SK-N-SH treated with all-trans-retinoic acid at 6 μM for 48 hours (cell line): ENCODE data around the gene MRTFA.

Experiments used
- ATAC-seq: fragments of 200-7000 bp; cut with Tn5 transposase; 3 replicates; pipeline ENCODE4 v1.9.1; 2020; ENCODE audit warnings: mild to moderate bottlenecking, moderate library complexity
- BACH2 ChIP-seq: fragments of 250-450 bp; sonication (Bioruptor Pico); IDR thresholded peaks from 2 replicates; pipeline ENCODE4 v1.9.0; 2021; ENCODE audit warnings: mild to moderate bottlenecking, borderline replicate concordance
- CREB5 ChIP-seq: fragments of 250-450 bp; sonication (Bioruptor Pico); IDR thresholded peaks from 2 replicates; pipeline ENCODE4 v1.5.1; 2020; ENCODE audit warnings: low read depth, mild to moderate bottlenecking, moderate library complexity
- CSDC2 ChIP-seq: fragments of 250-450 bp; sonication (Bioruptor Pico); IDR thresholded peaks from 2 replicates; pipeline ENCODE4 v1.5.0; 2020; ENCODE audit warnings: mild to moderate bottlenecking, moderate library complexity
- CSRNP3 ChIP-seq: fragments of 250-450 bp; sonication (Bioruptor Pico); IDR thresholded peaks from 2 replicates; pipeline ENCODE4 v1.5.1; 2021; ENCODE audit warnings: mild to moderate bottlenecking, moderate library complexity
- ESRRG ChIP-seq: fragments of 250-450 bp; sonication (Bioruptor Pico); IDR thresholded peaks from 2 replicates; pipeline ENCODE4 v1.6.1; 2021; ENCODE audit warnings: mild to moderate bottlenecking
- GLIS3 ChIP-seq: fragments of 250-450 bp; sonication (Bioruptor Pico); IDR thresholded peaks from 2 replicates; pipeline ENCODE4 v1.5.0; 2020; ENCODE audit warnings: mild to moderate bottlenecking, moderate library complexity
- ISL1 ChIP-seq: fragments of 250-450 bp; sonication (Bioruptor Pico); IDR thresholded peaks from 2 replicates; pipeline ENCODE4 v2.1.2; 2022; ENCODE audit warnings: mild to moderate bottlenecking, moderate library complexity
- PATZ1 ChIP-seq: fragments of 250-450 bp; sonication (Bioruptor Pico); IDR thresholded peaks from 2 replicates; pipeline ENCODE4 v1.8.0; 2020; ENCODE audit warnings: mild to moderate bottlenecking, moderate library complexity, borderline replicate concordance
- POU6F1 ChIP-seq: fragments of 250-450 bp; sonication (Bioruptor Pico); IDR thresholded peaks from 2 replicates; pipeline ENCODE4 v1.8.0; 2021; ENCODE audit warnings: low read depth, mild to moderate bottlenecking, moderate library complexity, borderline replicate concordance
- PPARA ChIP-seq: fragments of 250-450 bp; sonication (Bioruptor Pico); IDR thresholded peaks from 2 replicates; pipeline ENCODE4 v1.5.0; 2020; ENCODE audit warnings: mild to moderate bottlenecking, borderline replicate concordance
- RARB ChIP-seq: fragments of 250-450 bp; sonication (Bioruptor Pico); IDR thresholded peaks from 2 replicates; pipeline ENCODE4 v1.8.0; 2021; ENCODE audit warnings: mild to moderate bottlenecking, moderate library complexity
- SNAI2 ChIP-seq: fragments of 250-450 bp; sonication (Bioruptor Pico); IDR thresholded peaks from 2 replicates; pipeline ENCODE4 v1.5.0; 2020; ENCODE audit warnings: mild to moderate bottlenecking, moderate library complexity
- TCF4 ChIP-seq: fragments of 250-450 bp; sonication (Bioruptor Pico); IDR thresholded peaks from 2 replicates; pipeline ENCODE4 v1.8.0; 2021; ENCODE audit warnings: mild to moderate bottlenecking, moderate library complexity, borderline replicate concordance
- TOX ChIP-seq: fragments of 250-450 bp; sonication (Bioruptor Pico); IDR thresholded peaks from 2 replicates; pipeline ENCODE4 v1.8.0; 2021; ENCODE audit warnings: mild to moderate bottlenecking, moderate library complexity, borderline replicate concordance
- ZC3H10 ChIP-seq: fragments of 250-450 bp; sonication (Bioruptor Pico); IDR thresholded peaks from 2 replicates; pipeline ENCODE4 v1.5.1; 2021; ENCODE audit warnings: mild to moderate bottlenecking, moderate library complexity
- ZFP3 ChIP-seq: fragments of 250-450 bp; sonication (Bioruptor Pico); IDR thresholded peaks from 2 replicates; pipeline ENCODE4 v1.5.0; 2020; ENCODE audit warnings: mild to moderate bottlenecking, moderate library complexity
- ZFP30 ChIP-seq: fragments of 450-650 bp; formaldehyde crosslinking; IDR thresholded peaks from 2 replicates; pipeline ENCODE4 v1.5.0; 2022; ENCODE audit warnings: mild to moderate bottlenecking, moderate library complexity
- ZNF565 ChIP-seq: fragments of 450-650 bp; formaldehyde crosslinking; conservative IDR thresholded peaks from 2 replicates; pipeline ENCODE4 v1.5.0; 2020; ENCODE audit warnings: low read depth, mild to moderate bottlenecking, moderate library complexity
- ZNF70 ChIP-seq: fragments of 450-650 bp; formaldehyde crosslinking; IDR thresholded peaks from 2 replicates; pipeline ENCODE4 v1.5.0; 2020; ENCODE audit warnings: mild to moderate bottlenecking, moderate library complexity
- ZNF8 ChIP-seq: fragments of 450-650 bp; formaldehyde crosslinking; IDR thresholded peaks from 2 replicates; pipeline ENCODE4 v1.5.0; 2020; ENCODE audit warnings: mild to moderate bottlenecking, moderate library complexity

Gene MRTFA

GRCh38 chr22:40520562-40520961 lies 116.0 kb downstream of the MRTFA start:
- no peak for TF ChIP-seq TOX (CRISPR knock-in tag)
- no peak for TF ChIP-seq ZNF70 (CRISPR knock-in tag)
- peak; percentile 90 for TF ChIP-seq ZNF8 (CRISPR knock-in tag)
- TF ChIP-seq RARB, result no peak
- no peak for TF ChIP-seq POU6F1
- TF ChIP-seq SNAI2 (CRISPR knock-in tag), result no peak
- ATAC-seq, result no peak

- no peak for ATAC-seq
- TF ChIP-seq ESRRG (CRISPR knock-in tag) (no peak), ZNF565 (no peak), POU6F1 (no peak), PATZ1 (CRISPR knock-in tag) (no peak), ZC3H10 (CRISPR knock-in tag) (no peak), SNAI2 (CRISPR knock-in tag) (no peak), GLIS3 (CRISPR knock-in tag) (no peak), RARB (no peak), CSRNP3 (CRISPR knock-in tag) (no peak), ZFP3 (no peak), PPARA (no peak), BACH2 (CRISPR knock-in tag) (no peak)
These were observed 116.6 kb downstream of the MRTFA start for GRCh38 chr22:40519948-40520331.

GRCh38 chr22:40519284-40519947 lies 117.1 kb downstream of the MRTFA start:
- TF ChIP-seq ZC3H10 (CRISPR knock-in tag), result no peak
- no peak for ATAC-seq

GRCh38 chr22:40518840-40519239 lies 117.7 kb downstream of the MRTFA start:
- no peak for ATAC-seq

GRCh38 chr22:40517631-40518030 lies 118.9 kb downstream of the MRTFA start:
- no peak for ATAC-seq
- TF ChIP-seq ZFP30 (CRISPR knock-in tag), result no peak
- no peak for TF ChIP-seq TCF4 (CRISPR knock-in tag)
- TF ChIP-seq GLIS3 (CRISPR knock-in tag), result no peak
- no peak for TF ChIP-seq BACH2 (CRISPR knock-in tag)
- no peak for TF ChIP-seq SNAI2 (CRISPR knock-in tag)
- TF ChIP-seq TOX (CRISPR knock-in tag), result no peak
- TF ChIP-seq ZNF70 (CRISPR knock-in tag), result no peak
- no peak for TF ChIP-seq CSRNP3 (CRISPR knock-in tag)
- no peak for TF ChIP-seq ISL1
- no peak for TF ChIP-seq PATZ1 (CRISPR knock-in tag)
- no peak for TF ChIP-seq ZNF565
- no peak for TF ChIP-seq CSDC2 (CRISPR knock-in tag)
- no peak for TF ChIP-seq ZC3H10 (CRISPR knock-in tag)
- no peak for TF ChIP-seq PPARA
- TF ChIP-seq CREB5, result no peak
- no peak for TF ChIP-seq ZNF8 (CRISPR knock-in tag)
- no peak for TF ChIP-seq POU6F1

More at GRCh38 chr22:40518840-40519239, 117.7 kb downstream of the MRTFA start:
- TF ChIP-seq SNAI2 (CRISPR knock-in tag), result no peak
